GM18498 (cell line): Measurements from ENCODE around the gene ZNF106.

Experiments
- ATAC-seq: cut with Tn5 transposase; IDR thresholded peaks from one replicate; pipeline ENCODE4 v1.9.1; 2021; ENCODE audit warnings: mild to moderate bottlenecking, moderate library complexity; ENCODE audit not compliant: unreplicated experiment

The ZNF106 gene

DNA sequence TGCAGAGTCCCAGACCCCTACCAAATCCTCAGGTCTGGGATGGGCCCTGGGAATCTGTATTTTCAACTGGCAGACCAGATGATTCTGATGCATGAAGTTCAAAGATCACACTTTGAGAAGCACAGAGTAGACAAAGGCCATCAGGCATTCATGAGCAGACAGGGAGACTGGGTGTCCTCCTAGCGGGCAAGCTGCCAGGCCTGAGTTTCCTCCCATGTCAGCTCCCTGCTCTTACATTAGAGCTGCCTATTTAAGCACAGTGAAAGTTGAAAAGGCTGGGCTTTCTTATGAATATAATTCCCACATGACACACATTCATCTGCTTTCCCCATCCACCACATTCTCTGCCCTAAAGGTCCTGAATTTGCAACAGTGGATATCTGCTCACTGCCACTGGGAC, 117.7 kb downstream of the ZNF106 start:
- ATAC-seq = no peak

DNA sequence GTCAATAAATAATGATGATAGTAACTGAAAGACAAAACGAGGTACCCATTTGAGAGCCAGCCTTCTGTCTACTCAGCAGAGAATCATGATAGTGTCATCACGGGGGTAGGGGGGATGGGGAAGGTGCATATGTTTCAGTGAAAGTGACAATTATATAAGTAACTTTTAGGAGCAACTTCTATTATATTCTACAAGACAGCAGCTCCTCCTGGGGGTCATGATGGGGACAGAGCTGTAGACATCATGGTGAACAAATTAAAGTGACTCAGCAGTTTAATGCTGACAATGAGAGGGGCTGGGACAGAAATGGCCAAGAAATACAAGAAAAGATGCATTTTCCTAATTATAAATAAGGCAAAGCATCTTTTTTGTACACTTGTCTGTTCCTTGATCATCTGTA, 119.8 kb downstream of the ZNF106 start:
- no peak for ATAC-seq

DNA sequence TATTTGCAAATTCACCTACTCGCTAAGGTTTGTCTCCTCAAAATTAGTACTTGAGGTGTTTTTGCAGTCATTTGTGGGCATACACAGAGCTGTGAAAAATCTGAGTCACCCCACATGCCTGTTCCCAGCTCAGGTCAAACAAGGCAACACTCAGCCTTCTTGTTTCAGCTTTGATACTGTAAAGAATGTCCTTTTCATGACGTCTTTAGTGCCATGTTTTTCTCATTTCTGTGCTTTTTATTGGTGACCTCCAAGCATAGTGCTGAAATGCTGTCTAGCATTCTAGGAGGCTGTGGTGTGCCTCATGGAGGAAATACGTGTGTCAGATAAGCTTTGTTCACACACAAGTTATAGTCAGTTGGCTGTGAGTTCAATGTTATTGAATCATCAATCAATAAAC, 122.8 kb downstream of the ZNF106 start:
- no peak for ATAC-seq

DNA sequence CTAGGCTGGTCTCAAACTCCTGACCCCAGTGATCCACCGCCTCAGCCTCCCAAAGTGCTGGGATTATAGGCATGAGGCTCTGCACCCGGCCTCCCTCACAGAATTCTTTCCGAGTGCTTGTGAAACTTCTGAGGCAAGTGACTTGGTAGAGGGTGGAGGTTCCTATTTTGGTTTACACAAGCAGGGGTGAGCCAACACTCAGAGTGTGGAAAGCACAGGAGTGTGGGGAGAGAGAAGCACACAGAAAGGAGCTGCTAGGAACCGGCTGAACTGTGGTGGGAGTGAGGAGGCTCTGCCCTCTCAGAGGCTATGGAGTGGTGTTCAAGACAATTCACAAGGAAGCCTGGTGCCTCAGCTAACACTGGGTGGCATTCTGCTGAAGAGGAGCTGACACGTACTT, 123.9 kb downstream of the ZNF106 start:
- no peak for ATAC-seq

DNA sequence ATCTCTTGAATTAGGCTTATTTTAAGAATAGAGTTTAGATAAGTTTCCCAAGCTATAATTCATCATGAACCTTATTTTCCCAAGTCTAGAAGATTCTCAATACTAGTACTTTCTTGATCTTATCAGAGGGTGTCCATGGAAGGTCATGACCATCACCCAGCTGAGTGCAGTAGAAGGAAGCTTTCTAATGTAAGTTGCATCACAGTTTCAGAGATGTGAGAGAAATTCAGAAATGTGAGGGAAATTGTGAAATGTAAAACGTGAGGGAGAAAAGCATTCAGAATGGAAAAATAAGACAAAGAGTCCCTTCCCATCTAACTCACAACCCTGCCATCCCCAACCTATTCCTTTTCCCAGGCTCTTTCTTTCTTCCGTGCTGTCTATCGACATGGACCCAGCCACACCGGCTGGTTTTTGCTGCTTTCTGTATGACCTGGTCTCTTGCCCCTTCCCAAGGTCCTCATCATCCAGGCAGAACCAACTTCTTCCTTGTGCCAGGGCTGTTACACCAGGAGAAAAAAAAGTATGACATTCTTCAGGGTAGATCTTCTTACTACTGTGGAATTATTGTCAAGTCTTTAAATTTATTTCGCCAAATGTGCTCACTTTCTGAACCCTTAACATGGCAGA, 124.9 kb downstream of the ZNF106 start:
- no peak for ATAC-seq

DNA sequence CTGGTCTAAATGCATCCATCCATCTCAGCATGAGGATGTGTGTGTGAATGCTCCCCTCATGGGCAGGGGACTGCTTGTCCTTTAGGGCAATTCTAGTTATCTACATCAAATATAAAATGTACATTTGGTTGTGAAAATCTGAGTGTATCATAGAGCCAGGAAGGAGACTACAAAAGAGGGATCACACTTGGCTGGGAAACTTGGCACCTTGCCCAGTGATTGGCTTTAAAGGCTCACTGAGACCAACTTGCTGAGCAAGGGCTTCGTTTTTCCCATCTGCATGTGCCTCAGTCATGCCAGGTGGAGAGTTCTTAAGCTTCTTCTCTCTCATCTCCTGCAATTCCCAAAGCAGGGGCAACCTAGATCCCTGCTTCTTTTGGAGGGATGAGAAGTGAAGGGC, 126.4 kb downstream of the ZNF106 start:
- no peak for ATAC-seq

DNA sequence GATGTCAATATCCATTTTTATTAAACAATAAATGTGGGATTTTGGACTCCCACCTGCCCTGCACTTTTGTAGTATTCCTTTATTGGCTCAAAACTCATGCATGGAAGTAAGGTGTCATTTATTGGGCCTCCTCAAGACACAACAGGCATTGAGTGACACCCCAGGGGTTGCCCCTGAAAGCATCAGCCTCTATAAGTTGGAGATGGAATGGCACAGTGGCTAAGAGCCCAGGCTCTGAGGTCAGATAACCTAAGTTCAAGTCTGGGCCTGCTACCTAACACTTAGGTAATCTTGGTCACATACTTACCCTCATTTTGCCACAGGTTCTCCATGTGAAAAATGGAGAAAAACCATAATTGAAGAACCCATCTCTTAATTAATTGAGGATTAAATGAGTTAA, 127.0 kb downstream of the ZNF106 start:
- ATAC-seq = no peak

DNA sequence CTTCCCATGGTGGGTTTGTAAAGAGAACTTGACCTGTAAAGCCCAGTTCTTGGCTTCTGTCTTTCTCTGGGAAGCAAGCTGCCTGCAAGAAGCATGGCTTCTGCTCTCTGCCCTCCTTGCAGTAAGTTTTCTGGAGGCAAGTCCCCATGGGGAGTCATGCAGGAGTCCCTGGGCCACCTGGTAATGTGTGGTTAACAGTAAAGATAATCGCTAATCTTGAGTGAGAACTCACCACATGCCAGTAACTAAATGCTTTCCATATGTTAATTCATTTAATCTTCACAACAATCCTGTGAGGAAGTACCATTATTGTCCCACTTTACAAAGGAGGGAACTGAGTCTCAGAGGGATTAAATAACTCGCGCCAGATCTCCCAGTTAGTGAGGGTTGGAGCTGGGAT, 127.5 kb downstream of the ZNF106 start:
- ATAC-seq = no peak
